ENCODE measurements around the gene PACSIN2. TPM values are rescaled to one million over a fixed set of nuclear protein-coding genes. Genes with fewer than 3 reads are reported as not detected.

The PACSIN2 gene
- total RNA-seq, 1 donor from 2014 or later: 63.0 TPM

GRCh38 chr22:42863349-42863961 is 151.5 kb downstream of the PACSIN2 start:
- no peak for TF ChIP-seq CTCF (conservative IDR thresholded peaks at IDR 0.05; ENCODE audit: low read depth, low read length)
- peak; percentile 56 for DNase-seq (ENCODE audit: low read depth)
- H3K4me3 ChIP-seq (ENCODE audit: low read depth, low read length): no peak overlapping the region

- no peak for DNase-seq (ENCODE audit: low read depth)
- H3K4me3 ChIP-seq (ENCODE audit: low read depth, low read length): no peak overlapping the region
- no peak for TF ChIP-seq CTCF (conservative IDR thresholded peaks at IDR 0.05; ENCODE audit: low read depth, low read length)
Observed at GRCh38 chr22:42862045-42862734, 152.8 kb downstream of the PACSIN2 start.

- no peak for DNase-seq (ENCODE audit: low read depth)
- TF ChIP-seq CTCF (conservative IDR thresholded peaks at IDR 0.05; ENCODE audit: low read depth, low read length): no peak
- no peak overlapping the region for H3K4me3 ChIP-seq (ENCODE audit: low read depth, low read length)
Observed at GRCh38 chr22:42860968-42861367, 154.0 kb downstream of the PACSIN2 start.

- no peak for DNase-seq (ENCODE audit: low read depth)
- TF ChIP-seq CTCF (conservative IDR thresholded peaks at IDR 0.05; ENCODE audit: low read depth, low read length): no peak
- H3K4me3 ChIP-seq (ENCODE audit: low read depth, low read length): peak overlapping the region; percentile 97
Observed at GRCh38 chr22:42857845-42858481, 157.0 kb downstream of the PACSIN2 start.

GRCh38 chr22:42856865-42857704 is 157.9 kb downstream of the PACSIN2 start, which contains the start of gene ARFGAP3:
TSS of gene ARFGAP3 (minus strand) at chr22:42857273. CDS start at chr22:42857182, 91 bp downstream.
- DNase-seq (ENCODE audit: low read depth): no peak
- no peak for TF ChIP-seq CTCF (conservative IDR thresholded peaks at IDR 0.05; ENCODE audit: low read depth, low read length)
- peak within 1 kb of the TSS; percentile 97 for H3K4me3 ChIP-seq (ENCODE audit: low read depth, low read length)

GRCh38 chr22:42856179-42856864 is 158.6 kb downstream of the PACSIN2 start:
- H3K4me3 ChIP-seq (ENCODE audit: low read depth, low read length): peak overlapping the region; percentile 97
- DNase-seq (ENCODE audit: low read depth): no peak
- no peak for TF ChIP-seq CTCF (conservative IDR thresholded peaks at IDR 0.05; ENCODE audit: low read depth, low read length)
